HepG2 (cell line): ENCODE measurements around the gene IFNLR1. TPM values are rescaled to one million over a fixed set of nuclear protein-coding genes. Genes with fewer than 3 reads are reported as not detected.

Experiments
- CCDC6 ChIP-seq: sonication (generic); formaldehyde crosslinking; IDR thresholded peaks from 2 replicates; pipeline ENCODE4 v1.8.1; 2022; ENCODE audit warnings: mild to moderate bottlenecking, missing genetic modification reagents, moderate library complexity
- HNF4G ChIP-seq, 2 experiments: sonication (generic) in 1 of 2; formaldehyde crosslinking in 1 of 2; IDR thresholded peaks; 2 replicates each; pipeline versions ENCODE4 v1.4.0 to v1.6.1; 2011 to 2020; ENCODE audit warnings: borderline replicate concordance in 2 of 2, low read depth in 2 of 2, mild to moderate bottlenecking in 2 of 2, low read length in 1 of 2, missing genetic modification reagents in 1 of 2, moderate library complexity in 1 of 2
- MAX ChIP-seq: IDR thresholded peaks from 2 replicates; pipeline ENCODE4 v1.6.1; 2012; ENCODE audit warnings: inconsistent platforms
- PLSCR1 ChIP-seq: sonication (generic); formaldehyde crosslinking; IDR thresholded peaks from 2 replicates; pipeline ENCODE4 v1.5.0; 2020; ENCODE audit warnings: missing genetic modification reagents, mild to moderate bottlenecking, borderline replicate concordance
- SOX5 ChIP-seq: IDR thresholded peaks from 2 replicates; pipeline ENCODE4 v1.6.1; 2016; ENCODE audit warnings: borderline replicate concordance
- ZBTB46 ChIP-seq: sonication (generic); formaldehyde crosslinking; IDR thresholded peaks from 2 replicates; pipeline ENCODE4 v1.4.0; 2020; ENCODE audit warnings: mild to moderate bottlenecking, missing genetic modification reagents, borderline replicate concordance
- ZNF136 ChIP-seq: sonication (generic); formaldehyde crosslinking; IDR thresholded peaks from 2 replicates; pipeline ENCODE4 v1.8.1; 2022; ENCODE audit warnings: low read depth, mild to moderate bottlenecking, moderate library complexity, missing genetic modification reagents
- ZNF33A ChIP-seq: sonication (generic); formaldehyde crosslinking; IDR thresholded peaks from 2 replicates; pipeline ENCODE4 v1.5.1; 2020; ENCODE audit warnings: missing genetic modification reagents, mild to moderate bottlenecking, moderate library complexity, borderline replicate concordance
- ZNF510 ChIP-seq: sonication (generic); formaldehyde crosslinking; IDR thresholded peaks from 2 replicates; pipeline ENCODE4 v1.4.0; 2020; ENCODE audit warnings: low read depth, mild to moderate bottlenecking, missing genetic modification reagents
- ZNF546 ChIP-seq: sonication (generic); formaldehyde crosslinking; conservative IDR thresholded peaks from 2 replicates; pipeline ENCODE4 v1.8.1; 2023; ENCODE audit warnings: mild to moderate bottlenecking, missing genetic modification reagents
- polyA plus RNA-seq, 8 experiments: library from polyadenylated mRNA; depleted of rRNA in 3 of 8; stranded (reverse) in 7 of 8; unstranded in 1 of 8; fragments of >200 nt; fragmentation: Illumina TruSeq in 4 of 8; extraction: Trizol in 4 of 8; gene quantifications; 2 replicates each; pipeline versions ENCODE4 v1.2.1 to v1.2.3, GENCODE V29; 2011 to 2016; ENCODE audit warnings: low read depth in 4 of 8, missing spikeins in 1 of 8, mixed read lengths in 1 of 8; ENCODE audit not compliant: insufficient read depth in 1 of 8
- total RNA-seq, 5 experiments: library from RNA; depleted of rRNA; stranded (reverse); fragments of >200 nt; fragmentation: Illumina TruSeq; extraction: Trizol; gene quantifications; 2 replicates each; pipeline ENCODE4 v1.2.3, GENCODE V29; 2016; ENCODE audit warnings: low read depth in 1 of 5

IFNLR1 gene
- total and polyA plus RNA-seq, 2 of the 13 experiments (the other 11 are each of a cell fraction or from before 2014, with no cell fraction given), result 3.8 to 8.5 TPM

GRCh38 chr1:24141311-24141997 is 45.6 kb downstream of the IFNLR1 start (continued):
- TF ChIP-seq ZNF546 (CRISPR knock-in tag) (no peak), MAX (peak; percentile 44; the same call in 1 of the 2 replicates), CCDC6 (CRISPR knock-in tag) (no peak), PLSCR1 (CRISPR knock-in tag) (no peak), ZNF136 (CRISPR knock-in tag) (no peak), SOX5 (CRISPR knock-in tag) (peak; percentile 14; the same call in 1 of the 2 replicates), ZNF510 (no peak), ZBTB46 (CRISPR knock-in tag) (no peak), ZNF33A (no peak), HNF4G (IDR thresholded peaks at IDR 0.05; ENCODE audit: borderline replicate concordance, low read depth, low read length) (peak; percentile 73), HNF4G (CRISPR knock-in tag; IDR thresholded peaks at IDR 0.05; ENCODE audit: borderline replicate concordance, low read depth) (no peak)
